OCI-LY3 (cell line): ENCODE data around the gene ASAH2B.

Experiments used
- CTCF ChIP-seq: fragments of 200-600, 300-600 bp; sonication (generic); IDR thresholded peaks from 2 replicates; pipeline ENCODE4 v1.5.1; 2014; ENCODE audit warnings: antibody characterized with exemption, low read length, low read depth
- EZH2phosphoT487 ChIP-seq: fragments of 200-600 bp; shearing (Covaris generic); IDR thresholded peaks from 2 replicates; pipeline ENCODE4 v1.6.1; 2018; ENCODE audit warnings: antibody characterized with exemption, mixed run types, low read depth

GRCh38 chr10:50739618-50740292 lies at the start of gene ASAH2B:
- TF ChIP-seq CTCF (no peak), EZH2phosphoT487 (no peak)
